ENCODE results near the gene AGFG2. TPM values are rescaled to one million over a fixed set of nuclear protein-coding genes. Genes with fewer than 3 reads are reported as not detected.

AGFG2 gene
- total and polyA plus RNA-seq, 12 donors, result 14.0 to 175 (median 107) TPM

DNA sequence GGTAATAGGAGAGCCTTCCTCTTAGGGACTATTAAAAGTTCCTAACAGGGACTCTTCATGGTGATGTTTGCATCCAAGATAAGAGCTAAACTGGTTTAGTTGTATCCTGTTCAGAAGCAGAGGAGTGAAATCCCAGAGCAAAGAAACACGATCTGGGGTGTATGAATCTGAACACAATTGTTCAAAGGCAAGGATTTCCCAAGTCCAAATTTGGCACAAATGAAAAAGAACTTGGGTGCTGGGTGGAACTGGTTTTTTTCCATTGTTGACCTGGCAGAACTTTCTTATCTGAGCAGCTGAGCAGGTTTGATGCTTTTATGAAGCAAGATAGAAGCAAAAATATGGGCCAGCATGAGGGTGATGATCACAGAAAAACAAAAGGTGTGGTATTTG is 6.0 kb downstream of the AGFG2 start:
- TF ChIP-seq, protein P1, sequence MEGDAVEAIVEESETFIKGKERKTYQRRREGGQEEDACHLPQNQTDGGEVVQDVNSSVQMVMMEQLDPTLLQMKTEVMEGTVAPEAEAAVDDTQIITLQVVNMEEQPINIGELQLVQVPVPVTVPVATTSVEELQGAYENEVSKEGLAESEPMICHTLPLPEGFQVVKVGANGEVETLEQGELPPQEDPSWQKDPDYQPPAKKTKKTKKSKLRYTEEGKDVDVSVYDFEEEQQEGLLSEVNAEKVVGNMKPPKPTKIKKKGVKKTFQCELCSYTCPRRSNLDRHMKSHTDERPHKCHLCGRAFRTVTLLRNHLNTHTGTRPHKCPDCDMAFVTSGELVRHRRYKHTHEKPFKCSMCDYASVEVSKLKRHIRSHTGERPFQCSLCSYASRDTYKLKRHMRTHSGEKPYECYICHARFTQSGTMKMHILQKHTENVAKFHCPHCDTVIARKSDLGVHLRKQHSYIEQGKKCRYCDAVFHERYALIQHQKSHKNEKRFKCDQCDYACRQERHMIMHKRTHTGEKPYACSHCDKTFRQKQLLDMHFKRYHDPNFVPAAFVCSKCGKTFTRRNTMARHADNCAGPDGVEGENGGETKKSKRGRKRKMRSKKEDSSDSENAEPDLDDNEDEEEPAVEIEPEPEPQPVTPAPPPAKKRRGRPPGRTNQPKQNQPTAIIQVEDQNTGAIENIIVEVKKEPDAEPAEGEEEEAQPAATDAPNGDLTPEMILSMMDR (IDR thresholded peaks at IDR 0.05), result no peak
- peak in 1 of 2 donors; percentile 63 for TF ChIP-seq POLR2A (IDR thresholded peaks at IDR 0.05)
- intact Hi-C loops (cut with DNase I), result loop anchor here in 1 of 2 donors (2.0 kb wide), 1 partner anchor 14 kb away; no protein-coding TSS in a partner anchor
- Histone ChIP-seq H3K27me3 (no peaks in the 10 kb centered on the region), H3K27ac (peak overlapping the region; percentile 88 to 99 (median 93)), H3K4me1 (replicated peaks in 1 of 2) (peaks cover 80 to 91% of the 10 kb centered on the region in 2 donors), H3K36me3 (replicated peaks in 1 of 2) (peaks cover 0 to 11% of the 10 kb centered on the region in 2 donors), H3K9me3 (replicated peaks in 1 of 3) (no peaks in the 10 kb centered on the region), H3K4me3 (peak overlapping the region in 1 of 4 donors; percentile 30)
- DNase-seq, result peak in 4 of 7 donors; percentile 43 to 61 (median 56)
- 0 to 14% (median 6%) methylated on average over 1 of the region's 1 CpG for WGBS, 4 donors

DNA sequence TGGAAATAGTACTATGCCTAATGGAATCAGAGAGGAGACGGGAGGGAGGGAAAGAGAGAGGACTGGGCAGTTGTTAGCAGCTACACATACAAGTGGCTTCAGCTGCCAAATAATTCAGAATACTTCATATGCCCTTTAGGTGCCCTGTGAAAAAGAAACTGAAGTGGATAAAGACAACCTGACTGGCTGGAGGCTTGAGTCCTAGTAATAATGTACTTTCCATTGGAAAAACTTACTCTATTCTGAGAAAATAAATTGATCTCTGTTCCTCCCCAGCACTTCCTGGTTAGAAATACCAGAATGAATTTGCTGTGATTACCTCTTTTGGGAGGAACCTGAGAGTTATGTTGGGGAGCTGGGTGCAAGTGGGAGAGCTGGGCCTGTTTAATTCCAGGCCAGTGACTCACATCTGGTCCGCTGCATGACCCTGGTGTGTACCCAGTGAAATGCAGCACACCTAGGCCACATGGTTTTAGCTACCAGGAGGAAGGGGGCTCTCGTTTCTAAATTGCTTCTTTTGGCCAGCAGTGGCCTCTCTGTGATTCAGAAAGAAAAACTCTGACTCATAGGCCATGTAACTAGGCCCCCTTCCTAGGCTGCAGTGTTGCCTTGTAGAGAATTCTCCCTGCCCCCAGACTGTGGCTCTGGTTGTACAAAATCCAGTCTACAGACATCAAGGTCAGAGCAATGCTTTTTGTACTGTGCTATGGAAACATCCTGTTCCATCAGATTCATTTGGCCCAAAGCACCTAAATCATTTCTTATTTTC is 6.5 kb downstream of the AGFG2 start:
- peaks cover 75 to 85% of the 10 kb centered on the region in 2 donors for H3K4me1 ChIP-seq (replicated peaks in 1 of 2)
- 8 to 37% (median 17%) methylated on average over 1 to 3 of the region's 3 CpGs for WGBS, 4 donors

DNA sequence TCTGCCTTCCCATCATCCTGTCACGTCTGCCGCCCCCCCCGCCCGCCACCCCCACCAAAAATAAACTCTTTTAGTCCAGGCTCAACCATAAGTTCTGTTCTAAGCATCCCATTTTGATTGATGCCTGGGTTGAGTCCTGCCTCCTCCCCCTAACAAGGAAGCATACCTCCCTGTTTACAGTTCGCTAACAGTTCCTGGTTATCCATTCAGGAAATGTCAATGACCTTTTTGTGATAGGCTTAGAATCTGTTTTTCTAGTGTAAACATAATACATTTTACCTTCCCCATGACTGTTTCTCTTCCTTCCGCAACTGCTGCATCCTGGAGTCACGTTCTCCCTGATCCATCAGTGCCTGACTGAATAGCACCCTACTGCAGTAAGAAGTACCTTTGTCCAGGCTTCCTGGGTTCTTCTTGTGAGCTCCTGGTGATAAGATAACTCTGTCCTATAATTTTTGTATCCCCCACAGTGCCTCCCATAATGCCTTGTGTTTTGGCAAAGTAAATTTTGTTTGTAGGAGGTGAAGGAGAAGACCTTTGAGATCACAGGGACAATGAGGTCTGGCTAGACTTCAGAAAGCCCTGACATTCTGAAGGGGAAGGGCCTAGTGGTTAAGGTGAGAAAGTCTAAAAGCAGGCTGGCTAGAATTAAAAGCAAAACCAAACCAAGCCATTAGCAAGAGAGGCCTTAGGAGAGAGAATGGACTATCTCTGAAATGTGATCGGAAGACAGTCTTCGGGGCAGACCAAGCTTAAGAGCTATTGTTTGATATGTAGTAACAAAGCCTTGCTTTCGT is 7.3 kb downstream of the AGFG2 start:
- no peaks in the 10 kb centered on the region for H3K9me3 ChIP-seq (replicated peaks in 1 of 3)
- intact Hi-C loops (cut with DNase I), result no loop called here
- H3K4me3 ChIP-seq, result peak overlapping the region in 1 of 4 donors; percentile 30
- H3K4me1 ChIP-seq (replicated peaks in 1 of 2), result peaks cover 69 to 78% of the 10 kb centered on the region in 2 donors
- TF ChIP-seq, protein P1 (IDR thresholded peaks at IDR 0.05), result no peak
- no peak for TF ChIP-seq POLR2A (IDR thresholded peaks at IDR 0.05)
- H3K27ac ChIP-seq, result peak overlapping the region; percentile 88 to 99 (median 93)
- DNase-seq, result peak in 2 of 7 donors; percentile 55 to 62
- WGBS, 4 donors, result 14 to 29% (median 23%) methylated on average over 10 of the region's 10 CpGs
- H3K27me3 ChIP-seq, result no peaks in the 10 kb centered on the region
- peaks cover 0 to 25% of the 10 kb centered on the region in 2 donors for H3K36me3 ChIP-seq (replicated peaks in 1 of 2)

More for the DNA sequence above, 6.5 kb downstream of the AGFG2 start:
- Histone ChIP-seq H3K27me3 (no peaks in the 10 kb centered on the region), H3K4me3 (peak overlapping the region in 1 of 4 donors; percentile 30), H3K36me3 (replicated peaks in 1 of 2) (peaks cover 0 to 17% of the 10 kb centered on the region in 2 donors), H3K9me3 (replicated peaks in 1 of 3) (no peaks in the 10 kb centered on the region), H3K27ac (peak overlapping the region; percentile 88 to 99 (median 93))
- peak; percentile 78 to 94 (median 91) for DNase-seq
- peak in 1 of 2 donors; percentile 55 for TF ChIP-seq POLR2A (IDR thresholded peaks at IDR 0.05)
- TF ChIP-seq, protein P1 (IDR thresholded peaks at IDR 0.05), result peak in 3 of 6 experiments; percentile 7 to 29 (median 26)
- intact Hi-C loops (cut with DNase I), result loop anchor here in 1 of 2 donors (2.0 kb wide), 1 partner anchor 13 kb away; no protein-coding TSS in a partner anchor

Measured in adrenal gland (tissue), 12 donors.